IMR-90 (cell line): ENCODE data around the gene GNB5.

Source experiments
- CTCF ChIP-seq: conservative IDR thresholded peaks from 2 replicates; pipeline ENCODE4 v1.5.1; 2012; ENCODE audit warnings: mild to moderate bottlenecking, low read depth, low read length, improper control_type of control experiment
- POLR2A ChIP-seq: IDR thresholded peaks from 2 replicates; pipeline ENCODE4 v1.6.1; 2012; ENCODE audit warnings: mild to moderate bottlenecking, low read depth, low read length

- no peak for TF ChIP-seq POLR2A
- TF ChIP-seq CTCF = no peak
These were observed 78.0 kb downstream of the GNB5 start for GRCh38 chr15:52113235-52113634.
